ENCODE measurements around the gene TBX18. TPM values are rescaled to one million over a fixed set of nuclear protein-coding genes. Genes with fewer than 3 reads are reported as not detected.

The TBX18 gene
- total and polyA plus RNA-seq, 4 experiments from 2014 or later: not detected

DNA sequence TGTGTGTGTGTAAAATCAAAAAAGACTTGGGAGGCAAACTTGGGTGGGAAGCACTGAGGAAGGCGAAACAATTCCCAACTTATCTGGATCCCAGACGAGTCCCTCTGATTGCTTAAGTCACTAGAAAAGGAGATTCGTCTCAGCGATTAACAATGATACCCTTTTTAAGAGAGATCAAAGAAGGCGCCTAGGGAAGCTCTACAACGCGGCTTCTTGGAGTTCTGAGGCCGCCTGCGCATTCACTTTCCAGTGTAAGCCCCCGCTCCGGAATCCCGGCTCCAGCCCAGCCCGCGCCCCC lies 8.7 kb upstream of the TBX18 start:
- no peak overlapping the region for H3K4me3 ChIP-seq (ENCODE audit: low read length in 2 of 2)
- peaks cover 0 to 23% (median 3%) of the 10 kb centered on the region in 8 donors for H3K9me3 Mint-ChIP-seq
- H3K4me3 Mint-ChIP-seq: no peak overlapping the region
- H3K4me1 ChIP-seq (ENCODE audit: insufficient read depth, low read length): no peaks in the 10 kb centered on the region
- no peak overlapping the region for H3K27ac Mint-ChIP-seq
- no peak overlapping the region for H3K27ac ChIP-seq (ENCODE audit: low read depth, low read length)
- CTCF ChIA-PET (ENCODE audit: partially characterized antibody): interaction anchor here (0.9 kb wide), 1 partner anchor 27 kb away, joined by 3 read pairs; no protein-coding TSS in a partner anchor
- H3K36me3 ChIP-seq (ENCODE audit: insufficient read depth, low read length): no peaks in the 10 kb centered on the region
- peaks cover 40 to 43% of the 10 kb centered on the region in 2 donors for H3K27me3 Mint-ChIP-seq
- H3K27me3 ChIP-seq (ENCODE audit: insufficient read depth, low read length): peaks cover 11% of the 10 kb centered on the region
- H3K36me3 Mint-ChIP-seq: no peaks in the 10 kb centered on the region
- no peak for DNase-seq
- H3K4me1 Mint-ChIP-seq: peaks cover 0 to 15% (median 2%) of the 10 kb centered on the region in 4 donors
- no peaks in the 10 kb centered on the region for H3K9me3 ChIP-seq (ENCODE audit: control insufficient read depth in 1 of 2, low read length in 2 of 2)
- intact Hi-C loops (cut with micrococcal nuclease): no loop called here
- POLR2A ChIA-PET (ENCODE audit: partially characterized antibody): no interaction called here

DNA sequence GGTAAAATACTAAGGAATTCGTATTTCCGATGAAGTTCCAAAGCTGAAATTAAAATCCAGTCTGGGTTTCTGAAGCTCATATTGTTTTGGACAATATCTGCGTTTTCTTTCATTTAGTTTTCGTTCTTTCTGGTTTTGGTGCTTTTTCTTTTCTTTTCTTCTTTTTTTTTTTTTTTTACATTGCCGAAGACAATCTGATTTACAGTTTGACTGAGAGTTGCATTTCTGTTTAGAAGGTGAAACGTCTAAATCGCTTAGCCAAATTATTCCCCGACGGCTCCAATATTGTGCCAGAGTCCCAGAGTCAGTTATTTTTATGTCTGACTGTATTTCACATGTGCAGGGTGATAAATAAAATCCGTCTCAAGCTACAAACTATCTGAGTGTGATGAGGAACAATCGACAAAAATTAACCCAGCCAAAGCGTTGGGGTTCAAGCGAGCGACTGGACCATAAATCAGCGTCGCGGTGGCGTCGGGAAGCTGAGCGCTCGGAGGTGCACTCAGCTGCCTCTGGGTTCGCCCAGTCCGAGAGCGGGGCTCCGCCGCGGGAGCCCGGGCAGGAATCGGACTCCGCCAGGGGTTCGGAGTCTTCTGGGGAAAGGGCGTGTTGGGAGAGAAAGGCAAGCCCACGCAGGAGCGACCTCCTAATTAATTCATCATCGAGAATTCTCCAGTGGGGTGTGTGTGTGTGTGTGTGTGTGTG lies 8.2 kb upstream of the TBX18 start:
- Histone ChIP-seq H3K36me3 (ENCODE audit: insufficient read depth, low read length) (no peaks in the 10 kb centered on the region), H3K27ac (ENCODE audit: low read depth, low read length) (no peak overlapping the region), H3K9me3 (ENCODE audit: control insufficient read depth in 1 of 2, low read length in 2 of 2) (no peaks in the 10 kb centered on the region), H3K27me3 (ENCODE audit: insufficient read depth, low read length) (peaks cover 11% of the 10 kb centered on the region), H3K4me3 (ENCODE audit: low read length in 2 of 2) (no peak overlapping the region), H3K4me1 (ENCODE audit: insufficient read depth, low read length) (no peaks in the 10 kb centered on the region)
- POLR2A ChIA-PET (ENCODE audit: partially characterized antibody): no interaction called here
- Mint-ChIP-seq H3K27me3 (peaks cover 44 to 47% of the 10 kb centered on the region in 2 donors), H3K9me3 (peaks cover 0 to 21% (median 3%) of the 10 kb centered on the region in 8 donors), H3K36me3 (no peaks in the 10 kb centered on the region), H3K4me3 (no peak overlapping the region), H3K4me1 (peaks cover 0 to 15% (median 2%) of the 10 kb centered on the region in 4 donors), H3K27ac (no peak overlapping the region)
- intact Hi-C loops (cut with micrococcal nuclease): no loop called here
- no peak for DNase-seq
- CTCF ChIA-PET (ENCODE audit: partially characterized antibody): interaction anchor here (0.9 kb wide), 1 partner anchor 27 kb away, joined by 3 read pairs; no protein-coding TSS in a partner anchor

DNA sequence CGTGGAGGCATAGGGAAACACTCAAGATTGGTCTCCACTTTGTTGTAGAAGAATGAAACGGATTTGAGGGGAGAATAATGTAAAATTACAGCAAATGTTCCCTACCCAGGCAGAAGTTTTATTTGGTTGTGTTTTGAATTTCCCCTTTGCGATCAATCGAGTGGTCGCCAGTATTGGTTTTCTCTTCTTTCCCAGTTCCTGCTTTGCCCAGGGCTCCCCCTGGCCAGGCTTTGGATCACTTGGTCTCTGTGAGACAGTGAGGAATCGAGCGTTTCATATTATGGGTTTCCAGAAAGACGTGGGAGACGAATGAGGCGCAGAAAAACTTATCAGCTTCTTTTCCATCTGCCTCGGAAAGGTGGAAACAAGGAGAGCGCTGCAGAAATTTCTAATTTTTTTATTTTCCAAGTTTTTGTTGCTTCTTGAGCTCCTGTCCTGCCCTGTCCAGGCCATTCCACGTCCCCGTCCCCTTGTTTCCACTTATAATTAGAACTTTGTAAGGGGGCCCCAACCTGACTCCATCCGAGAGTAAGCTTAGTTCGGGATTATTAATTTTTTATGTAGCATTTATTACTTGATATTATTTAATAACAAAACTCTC lies 7.5 kb upstream of the TBX18 start:
- Mint-ChIP-seq H3K36me3 (no peaks in the 10 kb centered on the region), H3K27ac (no peak overlapping the region), H3K4me1 (peaks cover 0 to 15% (median 2%) of the 10 kb centered on the region in 4 donors), H3K27me3 (peaks cover 46 to 52% of the 10 kb centered on the region in 2 donors), H3K4me3 (no peak overlapping the region), H3K9me3 (peaks cover 0 to 20% (median 6%) of the 10 kb centered on the region in 8 donors)
- POLR2A ChIA-PET (ENCODE audit: partially characterized antibody): no interaction called here
- H3K4me1 ChIP-seq (ENCODE audit: insufficient read depth, low read length): no peaks in the 10 kb centered on the region
- no peak overlapping the region for H3K4me3 ChIP-seq (ENCODE audit: low read length in 2 of 2)
- CTCF ChIA-PET (ENCODE audit: partially characterized antibody): no interaction called here
- no peaks in the 10 kb centered on the region for H3K9me3 ChIP-seq (ENCODE audit: control insufficient read depth in 1 of 2, low read length in 2 of 2)
- no peak overlapping the region for H3K27ac ChIP-seq (ENCODE audit: low read depth, low read length)
- intact Hi-C loops (cut with micrococcal nuclease): no loop called here
- DNase-seq: no peak
- no peaks in the 10 kb centered on the region for H3K36me3 ChIP-seq (ENCODE audit: insufficient read depth, low read length)
- H3K27me3 ChIP-seq (ENCODE audit: insufficient read depth, low read length): peaks cover 11% of the 10 kb centered on the region

DNA sequence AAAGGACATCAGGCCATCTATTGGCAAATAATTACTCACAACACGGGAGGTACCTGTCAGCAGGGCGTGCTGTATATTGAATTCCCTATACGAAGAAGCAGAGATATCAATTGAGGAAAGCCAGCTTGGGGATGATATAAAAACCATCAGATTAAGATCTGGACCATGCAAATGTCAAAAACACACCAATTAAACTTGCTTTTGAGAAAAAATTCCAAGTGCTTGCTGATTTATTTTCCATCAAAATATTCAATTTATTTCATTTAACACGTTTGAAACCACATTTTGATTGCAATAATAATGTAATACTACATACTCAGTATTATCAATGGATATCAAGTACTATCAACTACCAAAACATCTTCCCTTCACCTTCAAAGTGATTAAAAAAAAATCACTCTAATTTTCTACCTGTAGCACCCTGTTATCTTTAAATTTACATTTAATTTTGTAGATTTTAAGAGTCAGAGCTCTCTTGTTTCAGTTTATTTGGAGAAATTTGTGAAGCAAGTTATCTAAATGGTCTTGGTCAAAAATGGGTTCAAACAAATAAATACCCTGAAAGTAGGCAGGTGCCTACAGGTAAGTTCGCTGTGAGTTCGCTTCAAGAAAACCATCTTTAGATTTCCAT lies 6.8 kb upstream of the TBX18 start:
- no peak overlapping the region for H3K27ac Mint-ChIP-seq
- H3K27me3 Mint-ChIP-seq: peaks cover 43 to 52% of the 10 kb centered on the region in 2 donors
- peaks cover 0 to 15% (median 2%) of the 10 kb centered on the region in 4 donors for H3K4me1 Mint-ChIP-seq
- H3K4me3 ChIP-seq (ENCODE audit: low read length in 2 of 2): no peak overlapping the region
- intact Hi-C loops (cut with micrococcal nuclease): no loop called here
- ChIA-PET CTCF (ENCODE audit: partially characterized antibody) (no interaction called here), POLR2A (ENCODE audit: partially characterized antibody) (no interaction called here)
- no peak overlapping the region for H3K27ac ChIP-seq (ENCODE audit: low read depth, low read length)
- no peaks in the 10 kb centered on the region for H3K36me3 ChIP-seq (ENCODE audit: insufficient read depth, low read length)
- H3K36me3 Mint-ChIP-seq: no peaks in the 10 kb centered on the region
- H3K9me3 Mint-ChIP-seq: peaks cover 0 to 22% (median 6%) of the 10 kb centered on the region in 8 donors
- H3K4me3 Mint-ChIP-seq: no peak overlapping the region
- peaks cover 11% of the 10 kb centered on the region for H3K27me3 ChIP-seq (ENCODE audit: insufficient read depth, low read length)
- no peak for DNase-seq
- H3K4me1 ChIP-seq (ENCODE audit: insufficient read depth, low read length): no peaks in the 10 kb centered on the region
- no peaks in the 10 kb centered on the region for H3K9me3 ChIP-seq (ENCODE audit: control insufficient read depth in 1 of 2, low read length in 2 of 2)

DNA sequence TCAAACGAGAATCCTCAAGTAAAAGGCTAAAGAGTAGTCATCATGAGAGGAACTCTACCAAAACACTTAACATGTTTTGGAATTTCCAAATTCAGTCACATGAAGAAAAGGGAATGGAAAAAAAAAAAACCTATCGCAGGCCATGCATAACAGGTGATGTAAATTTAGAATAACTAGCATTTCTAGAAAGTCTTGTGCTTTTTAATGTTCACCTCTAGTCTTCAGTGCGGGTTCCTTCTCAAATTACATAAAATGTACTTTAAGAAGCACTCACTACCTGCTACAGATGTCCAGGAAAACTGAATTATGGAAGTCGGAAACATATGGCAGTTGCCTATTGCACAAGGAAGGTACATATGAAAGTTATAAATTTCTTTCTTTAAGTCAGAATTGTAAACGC lies 6.1 kb upstream of the TBX18 start:
- no peak for DNase-seq
- POLR2A ChIA-PET (ENCODE audit: partially characterized antibody): no interaction called here
- peaks cover 40 to 52% of the 10 kb centered on the region in 2 donors for H3K27me3 Mint-ChIP-seq
- no peaks in the 10 kb centered on the region for H3K36me3 Mint-ChIP-seq
- Histone ChIP-seq H3K27ac (ENCODE audit: low read depth, low read length) (no peak overlapping the region), H3K4me1 (ENCODE audit: insufficient read depth, low read length) (no peaks in the 10 kb centered on the region), H3K27me3 (ENCODE audit: insufficient read depth, low read length) (peaks cover 11% of the 10 kb centered on the region), H3K9me3 (ENCODE audit: control insufficient read depth in 1 of 2, low read length in 2 of 2) (no peaks in the 10 kb centered on the region), H3K36me3 (ENCODE audit: insufficient read depth, low read length) (no peaks in the 10 kb centered on the region), H3K4me3 (ENCODE audit: low read length in 2 of 2) (no peak overlapping the region)
- H3K27ac Mint-ChIP-seq: no peak overlapping the region
- H3K4me3 Mint-ChIP-seq: no peak overlapping the region
- CTCF ChIA-PET (ENCODE audit: partially characterized antibody): no interaction called here
- intact Hi-C loops (cut with micrococcal nuclease): no loop called here
- peaks cover 0 to 14% (median 3%) of the 10 kb centered on the region in 4 donors for H3K4me1 Mint-ChIP-seq
- peaks cover 0 to 21% (median 8%) of the 10 kb centered on the region in 8 donors for H3K9me3 Mint-ChIP-seq

DNA sequence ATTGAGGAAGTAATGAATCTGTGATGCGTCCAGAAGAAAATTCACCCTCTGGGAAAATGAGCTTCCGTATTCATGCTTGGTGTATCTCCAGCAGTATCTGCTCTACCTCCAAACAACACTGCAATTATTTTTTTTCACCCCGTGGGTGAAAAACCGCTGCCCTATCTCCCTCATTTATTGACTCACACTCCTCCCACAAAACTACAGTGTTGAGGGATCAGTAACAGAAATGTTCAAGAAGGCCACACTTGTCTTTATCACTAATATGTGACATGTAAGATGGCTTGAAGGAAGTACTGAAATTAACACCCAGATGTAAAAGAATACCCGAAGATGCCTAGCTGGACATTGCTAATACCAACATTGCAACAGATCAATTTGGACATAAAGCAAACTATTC lies 4.9 kb upstream of the TBX18 start:
- no peak overlapping the region for H3K4me3 Mint-ChIP-seq
- peaks cover 17% of the 10 kb centered on the region for H3K27me3 ChIP-seq (ENCODE audit: insufficient read depth, low read length)
- DNase-seq: no peak
- no peaks in the 10 kb centered on the region for H3K4me1 ChIP-seq (ENCODE audit: insufficient read depth, low read length)
- peaks cover 0 to 21% (median 8%) of the 10 kb centered on the region in 8 donors for H3K9me3 Mint-ChIP-seq
- ChIA-PET POLR2A (ENCODE audit: partially characterized antibody) (no interaction called here), CTCF (ENCODE audit: partially characterized antibody) (no interaction called here)
- H3K36me3 ChIP-seq (ENCODE audit: insufficient read depth, low read length): no peaks in the 10 kb centered on the region
- H3K36me3 Mint-ChIP-seq: no peaks in the 10 kb centered on the region
- no peak overlapping the region for H3K4me3 ChIP-seq (ENCODE audit: low read length in 2 of 2)
- no peak overlapping the region for H3K27ac Mint-ChIP-seq
- intact Hi-C loops (cut with micrococcal nuclease): no loop called here
- H3K9me3 ChIP-seq (ENCODE audit: control insufficient read depth in 1 of 2, low read length in 2 of 2): no peaks in the 10 kb centered on the region
- H3K4me1 Mint-ChIP-seq: peaks cover under 1 to 12% (median 6%) of the 10 kb centered on the region in 4 donors
- peaks cover 41 to 53% of the 10 kb centered on the region in 2 donors for H3K27me3 Mint-ChIP-seq
- no peak overlapping the region for H3K27ac ChIP-seq (ENCODE audit: low read depth, low read length)

DNA sequence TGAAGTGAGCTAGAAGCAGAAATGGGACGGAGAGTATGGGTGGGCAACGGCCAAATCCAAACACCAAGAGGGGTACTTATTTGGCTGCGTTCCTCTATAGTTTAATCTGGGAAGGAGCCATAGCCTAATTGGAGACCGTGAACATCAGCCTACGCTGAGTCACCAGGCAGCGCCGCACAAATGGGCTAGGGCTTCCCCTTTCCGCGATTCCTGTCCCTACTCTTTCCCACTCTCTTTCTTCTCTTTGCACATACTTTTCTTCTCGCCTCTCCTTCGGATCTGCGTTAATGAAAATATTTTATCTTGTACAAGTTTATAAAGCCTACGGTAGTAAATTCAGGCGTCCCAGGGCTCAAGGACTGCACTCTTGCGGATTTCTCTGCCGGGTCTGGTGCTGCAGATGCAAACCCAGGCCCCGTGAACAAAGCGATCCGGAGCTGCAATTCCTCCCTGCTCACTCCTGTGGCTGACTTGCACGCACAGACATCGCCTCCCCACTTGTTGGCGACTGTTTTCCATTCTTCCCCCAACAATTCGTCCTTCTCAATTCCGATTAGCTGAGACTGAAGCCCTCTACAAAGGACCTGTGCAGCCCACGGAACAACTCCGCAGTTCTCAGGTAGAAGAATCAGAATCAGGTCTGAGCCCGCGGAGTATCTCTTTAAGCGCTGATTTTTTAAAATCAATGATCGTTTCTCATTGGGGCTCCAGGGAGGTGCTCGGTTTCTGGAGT lies 4.2 kb upstream of the TBX18 start:
- no peak overlapping the region for H3K4me3 ChIP-seq (ENCODE audit: low read length in 2 of 2)
- ChIA-PET CTCF (ENCODE audit: partially characterized antibody) (no interaction called here), POLR2A (ENCODE audit: partially characterized antibody) (no interaction called here)
- DNase-seq: no peak
- H3K27ac Mint-ChIP-seq: no peak overlapping the region
- H3K27ac ChIP-seq (ENCODE audit: low read depth, low read length): no peak overlapping the region
- H3K27me3 Mint-ChIP-seq: peaks cover 40 to 55% of the 10 kb centered on the region in 2 donors
- H3K9me3 ChIP-seq (ENCODE audit: control insufficient read depth in 1 of 2, low read length in 2 of 2): no peaks in the 10 kb centered on the region
- no peaks in the 10 kb centered on the region for H3K36me3 Mint-ChIP-seq
- peaks cover 0 to 21% (median 8%) of the 10 kb centered on the region in 8 donors for H3K9me3 Mint-ChIP-seq
- peaks cover 17% of the 10 kb centered on the region for H3K27me3 ChIP-seq (ENCODE audit: insufficient read depth, low read length)
- H3K4me1 ChIP-seq (ENCODE audit: insufficient read depth, low read length): no peaks in the 10 kb centered on the region
- H3K4me3 Mint-ChIP-seq: no peak overlapping the region
- H3K36me3 ChIP-seq (ENCODE audit: insufficient read depth, low read length): no peaks in the 10 kb centered on the region
- intact Hi-C loops (cut with micrococcal nuclease): no loop called here
- peaks cover 2 to 11% (median 7%) of the 10 kb centered on the region in 4 donors for H3K4me1 Mint-ChIP-seq

Data from CD4-positive, alpha-beta memory T cell (primary cell).